AG08395 (cell line): ENCODE data around the gene KLC1.
"Not testable (repeated sequence)": the region's sequence is repeated elsewhere in the genome, so short reads cannot be mapped to it uniquely, and the experiment has no call there.

Experiments
- DNase-seq: peaks from one replicate; pipeline ENCODE4 v3.0.0; 2012; ENCODE audit warnings: mixed read lengths, low spot score

KLC1 gene

GRCh38 chr14:103625356-103626095, 3.5 kb upstream of the KLC1 start:
- no peak for DNase-seq

GRCh38 chr14:103626146-103626850, 2.7 kb upstream of the KLC1 start:
- no peak for DNase-seq

- DNase-seq, result no peak
Observed at GRCh38 chr14:103627073-103628025, 1.7 kb upstream of the KLC1 start.

- peak; percentile 77 for DNase-seq
Observed at GRCh38 chr14:103628221-103628683, 759 bp upstream of the KLC1 start.

GRCh38 chr14:103629503-103630121, 601 bp downstream of the KLC1 start:
- peak; percentile 39 for DNase-seq

GRCh38 chr14:103630364-103631108, 1.5 kb downstream of the KLC1 start:
- DNase-seq, result peak; percentile 17

- DNase-seq, result no peak
Observed at GRCh38 chr14:103633391-103633790, 4.4 kb downstream of the KLC1 start.

- DNase-seq, result peak; percentile 29
Observed at GRCh38 chr14:103634156-103634555, 5.1 kb downstream of the KLC1 start.

- no peak for DNase-seq
Observed at GRCh38 chr14:103638594-103638993, 9.6 kb downstream of the KLC1 start.

- DNase-seq, result peak; percentile 53
Observed at GRCh38 chr14:103641161-103641560, 12.2 kb downstream of the KLC1 start.

GRCh38 chr14:103646189-103646588, 17.2 kb downstream of the KLC1 start:
- DNase-seq, result no peak

GRCh38 chr14:103649001-103649400, 20.0 kb downstream of the KLC1 start:
- DNase-seq, result no peak

GRCh38 chr14:103650213-103650612, 21.2 kb downstream of the KLC1 start:
- DNase-seq, result no peak

- no peak for DNase-seq
Observed at GRCh38 chr14:103651585-103651984, 22.6 kb downstream of the KLC1 start.

- no peak for DNase-seq
Observed at GRCh38 chr14:103652806-103653205, 23.8 kb downstream of the KLC1 start.

- not testable (repeated sequence) for DNase-seq
Observed at GRCh38 chr14:103653336-103653735, 24.3 kb downstream of the KLC1 start.

GRCh38 chr14:103653805-103654204, 24.8 kb downstream of the KLC1 start:
- no peak for DNase-seq

- DNase-seq, result no peak
Observed at GRCh38 chr14:103654619-103655018, 25.6 kb downstream of the KLC1 start.

- no peak for DNase-seq
Observed at GRCh38 chr14:103656031-103656755, 27.2 kb downstream of the KLC1 start.

GRCh38 chr14:103656756-103657133, 27.7 kb downstream of the KLC1 start:
- no peak for DNase-seq
